ACHN (cell line): ENCODE results near the gene ADGRL3.
A peak's percentile ranks its signal among the peaks of the same experiment; 100 is the strongest.

Source experiments
- DNase-seq: peaks from one replicate; pipeline ENCODE4 v3.0.0-alpha.2; 2015
- in situ Hi-C: cut with HindIII; loops from 2 replicates; pipeline ENCODE4 v1.10.0; 2017; ENCODE audit warnings: low sequenced_read_pairs, low pct_ligation_motif_present, low pct_unique_long_range_greater_than_20kb

Gene ADGRL3

DNA sequence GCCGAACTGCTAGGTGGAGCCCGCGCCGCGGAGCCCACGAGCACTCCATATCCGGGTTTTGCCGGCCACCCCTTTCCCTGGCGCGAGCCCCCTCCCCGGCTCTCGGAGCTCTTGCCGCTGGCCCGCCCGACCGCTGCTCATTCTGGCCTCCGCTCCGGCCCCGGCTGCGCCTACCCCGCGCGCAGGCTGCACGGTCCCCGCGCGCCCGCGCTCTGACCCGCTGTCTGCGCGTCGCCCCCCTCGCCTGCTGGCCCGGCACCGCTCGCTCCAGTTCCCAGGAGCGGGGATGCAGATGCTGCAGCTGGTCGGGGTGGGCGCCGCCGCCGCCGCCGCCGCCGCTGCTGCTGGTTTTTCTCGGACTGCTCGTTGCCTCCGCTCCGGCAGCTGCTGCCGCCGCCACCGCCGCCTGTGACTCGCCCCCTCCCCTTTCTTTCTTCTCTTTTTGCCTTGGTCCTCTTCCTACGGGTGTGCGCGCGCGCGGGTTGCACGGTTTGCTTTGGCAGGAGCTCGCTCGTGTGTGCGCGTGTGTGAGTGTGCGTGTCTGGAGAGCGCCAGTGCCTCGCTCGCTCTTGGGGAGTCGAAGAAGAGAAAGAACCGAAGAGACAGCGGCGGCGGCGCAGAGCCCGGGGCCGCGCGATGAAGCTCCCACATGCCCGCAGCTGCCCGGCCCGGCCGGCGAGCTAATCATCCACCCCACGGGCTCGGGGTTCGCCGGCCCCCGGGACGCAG is at the start of gene ADGRL3:
ADGRL3 (plus strand) TSS at position 140 of the 729 bp plus-strand sequence.
- no peak for DNase-seq
- in situ Hi-C loops, result no loop called here

DNA sequence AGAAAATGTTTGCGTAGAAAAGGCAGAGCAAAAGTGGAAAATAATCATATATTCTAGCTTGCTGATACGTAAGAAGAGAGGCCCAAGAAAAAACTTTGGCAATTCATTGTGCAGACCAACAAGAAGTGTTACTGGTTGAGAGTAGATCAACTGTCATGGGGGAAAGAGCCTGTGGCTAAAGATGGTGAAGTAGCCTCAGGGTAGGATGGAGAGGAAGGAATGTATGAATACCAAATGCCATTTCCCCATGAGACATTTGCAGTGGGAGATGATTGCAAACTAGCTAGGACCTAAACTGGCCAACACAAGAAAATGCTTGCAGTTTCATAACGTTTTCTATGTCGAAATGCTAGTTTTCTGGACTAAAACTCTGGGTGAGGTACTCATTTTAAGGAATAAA is 47.7 kb upstream of the ADGRL3 start:
- no peak for DNase-seq
- in situ Hi-C loops, result no loop called here

DNA sequence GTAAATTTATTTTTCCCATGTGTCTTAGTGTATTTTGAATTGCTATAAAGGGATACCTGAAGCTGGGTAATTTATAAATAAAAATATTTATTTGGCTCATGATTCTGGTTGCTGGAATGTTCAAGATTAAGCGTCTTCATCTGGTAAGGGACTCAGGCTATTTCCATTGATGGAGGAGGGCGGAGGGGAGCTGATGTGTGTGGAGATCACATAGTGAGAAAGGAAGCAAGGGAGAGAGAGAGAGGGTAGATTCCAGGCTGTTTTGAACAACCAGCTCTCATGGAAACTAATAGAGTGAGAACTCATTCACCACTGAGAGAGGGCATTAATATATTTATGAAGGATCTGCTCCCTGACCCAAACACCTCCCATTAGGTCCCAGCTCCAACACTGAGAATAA is 39.6 kb upstream of the ADGRL3 start:
- in situ Hi-C loops, result no loop called here

DNA sequence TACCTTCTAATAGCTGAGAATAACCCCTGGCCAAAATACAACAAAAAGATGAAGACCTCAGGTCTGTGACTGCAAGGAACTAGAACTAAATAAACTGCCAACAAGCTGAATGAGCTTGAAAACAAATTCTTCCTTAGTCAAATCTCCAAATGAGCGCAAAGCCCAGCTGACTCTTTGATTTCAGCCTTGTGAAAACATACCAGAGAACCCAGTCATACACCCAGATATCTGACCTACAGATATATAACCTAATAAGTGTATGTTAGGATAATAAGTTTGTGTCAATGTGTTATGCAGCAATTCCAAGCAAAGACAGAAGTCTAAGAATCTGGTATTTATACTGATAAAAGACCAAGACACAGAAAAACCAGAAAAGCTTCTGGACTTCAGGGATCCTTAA is 38.0 kb upstream of the ADGRL3 start:
- no peak for DNase-seq
- in situ Hi-C loops, result no loop called here

More for the DNA sequence above, 39.6 kb upstream of the ADGRL3 start:
- DNase-seq, result no peak

DNA sequence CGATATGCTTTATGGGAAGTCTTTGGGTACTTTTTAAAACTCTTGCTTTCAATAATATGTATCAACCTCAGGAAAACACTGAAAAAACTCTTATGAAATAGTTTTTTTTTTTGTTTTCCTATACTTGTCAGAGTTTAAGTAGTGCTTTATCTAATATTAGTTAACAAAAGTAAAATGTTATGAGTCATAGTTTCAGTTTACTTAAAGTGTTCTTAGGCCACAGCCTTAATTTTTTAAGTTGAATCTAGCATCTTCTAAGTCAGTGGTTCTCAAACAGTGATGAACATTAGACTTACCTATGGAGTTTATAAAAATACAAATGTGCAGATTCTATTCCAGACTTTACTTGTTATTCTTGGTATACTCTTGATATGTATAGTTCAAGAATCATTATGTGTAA is 26.3 kb upstream of the ADGRL3 start:
- DNase-seq, result no peak
- in situ Hi-C loops, result no loop called here

DNA sequence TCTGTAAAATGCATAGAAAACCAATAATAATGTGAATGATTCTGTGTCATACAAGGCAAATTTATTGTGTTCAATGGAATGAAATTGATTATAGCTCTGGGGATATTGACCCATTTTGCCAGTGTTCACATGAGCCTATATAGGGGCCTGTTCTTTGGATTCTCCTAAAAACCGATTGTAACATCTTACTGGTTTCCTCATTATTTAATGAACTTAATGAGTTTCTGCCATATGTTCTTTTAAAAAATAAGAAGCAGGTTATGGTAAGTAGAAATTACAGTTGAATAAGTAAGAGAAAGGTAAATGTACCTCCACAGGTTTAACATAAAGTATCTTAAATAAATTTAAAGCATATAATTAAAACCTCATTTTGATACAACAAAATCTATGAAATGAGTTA is 24.6 kb upstream of the ADGRL3 start:
- no peak for DNase-seq
- in situ Hi-C loops, result no loop called here

DNA sequence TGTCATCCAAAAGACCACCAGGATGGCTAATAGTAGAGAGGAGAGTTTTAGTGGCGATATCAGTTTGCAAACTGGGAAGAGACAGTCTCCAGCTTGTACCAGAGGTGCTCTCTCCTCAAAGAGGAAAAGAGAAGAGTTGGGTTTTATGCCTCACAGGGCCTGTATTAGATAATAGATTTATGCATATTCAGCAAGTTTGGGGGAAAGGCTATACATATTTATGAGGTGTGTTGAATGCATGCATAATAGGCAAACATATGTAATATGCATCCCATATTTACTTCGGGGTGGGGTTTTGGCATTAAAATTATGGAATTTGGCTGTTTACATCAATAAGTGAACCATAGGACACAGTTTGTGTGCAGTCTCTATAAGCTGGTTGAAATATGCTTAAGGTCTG is 22.8 kb upstream of the ADGRL3 start:
- DNase-seq, result no peak
- in situ Hi-C loops, result no loop called here

DNA sequence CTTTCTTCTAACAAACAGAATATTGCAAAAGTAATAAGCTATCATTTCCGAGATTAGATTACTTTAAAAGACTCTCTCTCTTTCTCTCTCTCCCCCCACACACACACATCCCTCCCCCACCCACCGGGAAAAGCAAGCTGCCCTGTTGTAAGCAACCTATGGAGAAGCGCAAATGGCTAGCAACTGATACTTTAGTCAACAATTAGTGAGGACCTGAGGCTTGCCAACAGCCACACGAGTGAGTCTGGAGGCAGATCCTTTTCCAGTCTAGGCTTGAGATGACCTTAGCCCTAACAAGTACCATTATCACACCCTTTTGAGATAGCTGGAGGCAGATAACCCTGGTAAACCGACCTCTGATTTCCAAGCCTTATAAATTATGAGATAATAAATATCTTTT is 19.7 kb upstream of the ADGRL3 start:
- in situ Hi-C loops, result no loop called here
- DNase-seq, result no peak

DNA sequence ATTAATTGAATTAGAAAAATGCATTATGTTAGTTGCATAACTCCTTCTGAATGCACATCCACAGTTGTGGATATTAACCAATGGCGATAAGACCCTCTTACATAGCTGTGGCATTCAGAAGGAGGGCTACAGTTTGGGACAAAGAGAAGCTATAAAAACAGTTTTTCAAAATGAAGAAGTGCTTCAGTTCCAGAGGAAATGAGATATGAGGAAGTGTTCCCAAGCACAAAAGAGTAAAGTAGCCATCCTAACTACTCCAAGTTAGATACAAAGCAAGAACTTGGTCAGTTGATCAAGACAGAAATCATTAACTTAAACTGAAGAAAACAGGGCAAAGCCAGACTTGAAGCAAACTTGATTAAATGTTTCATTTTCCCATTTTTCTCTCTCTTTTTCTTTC is 17.2 kb upstream of the ADGRL3 start:
- in situ Hi-C loops, result no loop called here
- no peak for DNase-seq

DNA sequence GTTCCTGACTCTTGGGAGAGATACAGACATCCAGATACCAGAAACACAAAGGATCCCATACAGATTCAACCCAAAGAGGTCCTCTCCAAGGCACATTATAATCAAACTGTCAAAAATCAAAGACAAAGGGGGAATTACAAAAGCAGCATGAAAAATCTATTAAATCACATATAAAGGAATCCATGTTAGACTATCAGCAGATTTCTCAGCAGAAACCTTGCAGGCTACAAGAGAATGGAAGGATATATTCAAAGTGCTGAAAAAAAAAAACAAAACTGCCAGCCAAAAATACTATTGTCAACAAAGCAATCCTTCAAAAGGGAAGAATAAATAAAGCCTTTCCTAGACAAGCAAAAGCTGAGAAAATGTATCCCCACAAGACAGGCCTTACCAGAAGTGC is 14.8 kb upstream of the ADGRL3 start:
- in situ Hi-C loops, result no loop called here
- DNase-seq, result no peak

DNA sequence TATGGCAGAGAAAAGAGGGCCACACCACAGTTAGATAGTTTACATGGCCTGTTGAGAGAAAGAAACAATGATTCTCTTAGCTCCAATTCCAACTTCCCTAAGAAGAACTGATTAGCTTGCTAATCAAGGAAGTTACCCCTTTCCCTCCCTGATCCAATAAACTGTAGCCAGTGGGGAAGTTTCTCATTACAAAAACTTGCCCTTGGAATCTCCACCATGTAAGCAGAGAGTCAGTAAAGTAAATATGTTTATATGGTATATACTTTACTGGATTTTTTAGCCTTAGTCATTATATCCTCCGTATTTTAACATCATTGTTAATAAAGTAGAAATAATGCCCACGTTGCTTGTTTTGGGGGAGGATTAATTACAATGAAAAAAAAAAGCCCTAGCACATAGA is 7.7 kb upstream of the ADGRL3 start:
- in situ Hi-C loops, result no loop called here
- DNase-seq, result no peak

DNA sequence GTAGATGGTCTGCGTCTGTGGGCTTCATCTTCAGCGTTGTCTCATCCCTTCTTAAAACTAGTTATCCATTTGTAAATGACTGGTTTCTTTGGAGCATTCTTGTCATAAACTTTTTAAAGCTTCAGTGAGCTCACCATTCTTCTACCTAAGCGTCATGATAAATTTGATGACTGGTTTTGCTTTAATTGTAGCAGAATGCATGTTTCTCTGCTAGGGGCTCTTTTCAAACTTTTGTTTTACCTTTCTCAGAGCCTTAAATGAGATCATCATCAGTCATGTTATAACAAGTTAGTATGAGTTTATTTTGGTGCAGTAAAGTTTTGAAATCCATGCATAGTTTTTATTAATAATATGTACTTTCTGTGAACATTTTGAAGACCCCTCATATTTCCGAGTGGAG is 6.3 kb upstream of the ADGRL3 start:
- DNase-seq, result no peak
- in situ Hi-C loops, result no loop called here

DNA sequence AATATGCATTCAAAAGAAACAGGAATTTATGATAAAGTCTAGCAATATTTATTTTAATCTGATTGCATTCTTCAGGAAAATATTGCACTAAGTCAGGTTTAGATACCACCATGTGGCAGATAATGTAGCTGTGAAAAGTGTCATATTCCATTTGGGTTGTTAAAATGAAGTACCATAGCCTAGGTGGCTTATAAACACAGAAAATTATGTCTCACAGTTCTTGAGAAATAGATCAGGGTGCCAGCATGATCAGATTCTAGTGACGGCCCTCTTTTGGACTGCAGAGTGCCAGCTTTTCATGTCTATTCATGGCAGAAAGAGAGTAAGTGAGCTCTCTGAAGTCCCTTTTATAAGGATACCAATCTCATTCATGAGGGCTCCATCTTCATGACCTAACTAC is 5.6 kb upstream of the ADGRL3 start:
- no peak for DNase-seq
- in situ Hi-C loops, result no loop called here

DNA sequence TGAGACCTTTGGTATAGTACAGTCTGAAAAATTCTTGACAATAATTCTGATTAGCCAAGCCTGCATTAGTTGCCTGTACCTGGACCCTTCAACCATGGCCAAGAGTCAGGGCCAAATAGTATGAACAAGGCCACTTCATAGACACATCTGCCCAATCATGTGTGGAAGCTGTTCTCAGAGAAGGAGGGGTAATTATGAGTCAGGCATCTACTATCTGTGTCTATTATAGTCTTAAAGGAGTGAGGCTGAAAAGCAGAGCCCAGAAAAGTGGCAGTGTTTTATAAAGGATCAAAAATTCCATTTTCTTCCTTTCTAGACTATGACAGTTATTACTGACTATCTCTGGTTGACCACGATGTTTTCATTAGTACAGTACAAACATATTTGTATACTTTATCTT is 5.0 kb upstream of the ADGRL3 start:
- in situ Hi-C loops, result no loop called here
- DNase-seq, result no peak

DNA sequence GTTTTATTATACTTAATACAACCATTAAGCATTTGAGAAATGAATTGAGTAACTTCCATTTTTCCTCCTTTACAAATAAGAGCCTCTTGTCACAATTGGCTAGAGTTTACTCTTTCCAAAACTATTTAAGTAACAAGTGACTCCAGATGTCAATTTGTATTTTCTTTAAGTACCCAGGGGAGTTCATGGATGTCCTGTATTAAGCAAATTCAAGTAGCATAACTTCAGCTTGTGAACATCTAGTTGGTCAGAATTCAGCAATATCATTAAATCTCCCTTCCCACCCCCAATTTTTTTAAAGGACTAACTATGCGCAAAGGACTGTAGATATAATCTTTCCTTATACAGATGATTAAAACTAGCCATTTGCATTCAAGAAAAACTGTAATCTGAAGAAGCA is 1.4 kb upstream of the ADGRL3 start:
- no peak for DNase-seq
- in situ Hi-C loops, result no loop called here

DNA sequence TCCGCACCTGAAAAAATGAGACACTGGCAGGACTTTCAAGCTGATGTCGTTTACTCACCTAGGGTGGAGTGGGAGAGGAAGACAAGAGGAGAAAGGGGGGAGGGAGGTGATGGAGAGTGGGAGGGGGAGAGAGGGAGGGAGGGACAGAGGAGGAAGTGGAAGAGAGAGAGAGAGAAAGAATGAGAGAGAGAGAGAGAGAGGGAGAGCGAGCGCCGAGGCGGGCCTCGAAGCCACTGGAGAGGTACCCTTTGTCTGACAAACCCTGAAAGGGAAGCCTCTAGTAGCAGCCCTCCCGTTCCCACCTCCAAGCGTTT is 296 bp upstream of the ADGRL3 start:
- in situ Hi-C loops, result no loop called here
- no peak for DNase-seq

DNA sequence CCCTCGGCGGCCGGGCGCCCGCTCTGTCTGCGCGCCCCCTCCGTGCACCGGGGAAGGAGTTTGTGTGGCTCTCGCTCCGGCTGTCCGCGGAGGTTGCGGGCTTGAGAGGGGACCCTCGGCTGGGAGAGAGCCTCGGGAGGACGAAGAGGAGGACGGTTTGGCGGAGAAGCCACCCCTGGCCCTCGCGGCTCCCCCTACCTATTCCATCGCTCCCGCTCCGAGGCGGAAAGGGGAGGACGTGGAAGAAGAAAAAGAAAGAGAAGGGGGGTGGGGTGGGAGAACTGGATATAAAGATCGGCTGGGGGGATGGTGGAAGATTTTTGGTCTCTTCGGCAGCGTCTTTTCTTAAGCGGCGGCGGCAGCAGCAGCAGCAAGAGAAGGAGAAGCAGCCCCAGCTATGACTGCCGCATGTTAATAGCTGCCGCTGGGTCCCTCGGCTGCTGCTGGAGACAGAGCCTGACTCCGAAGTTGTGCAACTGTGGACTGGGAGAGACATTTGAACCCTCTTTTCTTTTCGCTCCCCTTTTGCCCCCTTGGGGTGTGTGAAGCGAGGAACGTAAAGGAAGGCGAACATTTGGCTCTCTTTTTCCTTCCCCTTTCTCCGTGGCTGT is 895 bp downstream of the ADGRL3 start:
- DNase-seq, result peak; percentile 1
- in situ Hi-C loops, result no loop called here

DNA sequence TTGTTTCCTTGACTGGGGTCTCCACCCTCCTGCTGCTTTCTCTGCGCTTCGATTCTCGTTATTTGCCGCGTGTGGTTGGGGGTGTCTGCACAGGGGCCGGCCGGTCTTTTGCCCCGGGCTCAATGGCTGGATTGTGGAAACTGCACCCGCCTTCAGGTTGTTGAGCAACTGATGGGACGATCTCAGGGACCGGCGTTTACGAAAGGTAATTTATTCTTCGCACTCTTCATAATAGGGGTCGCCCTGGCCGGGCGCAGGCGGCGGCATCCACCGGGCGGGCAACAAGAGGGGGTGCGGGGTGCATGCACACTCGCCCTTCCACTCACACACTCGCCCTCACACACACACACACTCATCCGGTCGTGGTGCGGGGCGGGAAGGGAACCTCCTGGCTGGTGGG is 1.4 kb downstream of the ADGRL3 start:
- DNase-seq, result no peak
- in situ Hi-C loops, result no loop called here

DNA sequence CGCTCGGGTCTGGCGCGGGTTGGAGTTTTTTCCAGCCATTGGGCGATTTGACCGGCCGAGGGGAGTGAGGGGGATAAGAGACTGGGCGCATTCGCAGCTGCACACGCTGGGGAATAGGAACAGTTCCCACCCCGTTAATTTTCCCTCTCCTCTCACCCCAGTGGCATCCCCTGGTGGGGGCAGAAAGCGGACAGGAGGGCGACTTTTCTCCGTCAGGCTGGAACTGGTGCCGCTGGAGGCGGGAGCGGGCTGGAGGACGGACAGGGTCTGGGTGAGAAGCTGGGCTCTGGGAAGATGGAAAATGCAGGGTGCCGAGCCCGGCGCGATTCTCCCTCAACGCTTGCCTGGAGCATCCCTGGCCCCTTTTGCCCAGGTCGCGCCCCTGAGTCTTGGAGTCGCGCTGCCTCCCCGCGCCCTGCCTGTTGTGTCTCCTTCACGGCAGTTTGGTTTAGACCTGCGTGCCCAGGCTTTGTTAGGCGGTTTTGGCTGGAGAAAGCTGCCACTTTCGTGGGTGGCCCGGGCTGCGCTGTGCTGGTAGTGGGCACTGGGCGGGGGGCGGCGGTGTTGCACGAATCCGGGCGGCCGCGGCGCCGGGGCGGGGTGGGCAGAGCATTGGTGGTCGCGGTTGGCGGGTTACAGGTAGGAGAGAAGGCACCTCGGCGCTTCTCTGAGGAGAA is 2.0 kb downstream of the ADGRL3 start:
- DNase-seq, result no peak
- in situ Hi-C loops, result no loop called here
